ENCODE measurements around the gene ARID1A. TPM values are rescaled to one million over a fixed set of nuclear protein-coding genes. Genes with fewer than 3 reads are reported as not detected.
"Not testable (repeated sequence)": the region's sequence is repeated elsewhere in the genome, so short reads cannot be mapped to it uniquely, and the experiment has no call there.

Gene ARID1A
- total RNA-seq, 1 donor from 2014 or later, result 160 TPM

GRCh38 chr1:26791626-26792025, 95.8 kb downstream of the ARID1A start:
- Mint-ChIP-seq H3K27ac (no peak overlapping the region), H3K36me3 (peaks cover 8% of the 10 kb centered on the region), H3K27me3 (ENCODE audit: low read depth) (no peaks in the 10 kb centered on the region), H3K9me3 (no peaks in the 10 kb centered on the region), H3K4me1 (peaks cover 26% of the 10 kb centered on the region), H3K4me3 (no peak overlapping the region)
- TF ChIP-seq CTCF (IDR thresholded peaks at IDR 0.05; ENCODE audit: unreplicated experiment), result no peak
- DNase-seq (ENCODE audit: low spot score in 2 of 2, unreplicated experiment in 2 of 2), result no peak

- peaks cover 8% of the 10 kb centered on the region for H3K36me3 Mint-ChIP-seq
- no peaks in the 10 kb centered on the region for H3K27me3 Mint-ChIP-seq (ENCODE audit: low read depth)
- no peaks in the 10 kb centered on the region for H3K9me3 Mint-ChIP-seq
- no peak overlapping the region for H3K4me3 Mint-ChIP-seq
- no peak for DNase-seq (ENCODE audit: low spot score in 2 of 2, unreplicated experiment in 2 of 2)
- H3K4me1 Mint-ChIP-seq, result peaks cover 16% of the 10 kb centered on the region
- TF ChIP-seq CTCF (IDR thresholded peaks at IDR 0.05; ENCODE audit: unreplicated experiment), result no peak
- no peak overlapping the region for H3K27ac Mint-ChIP-seq
These were observed 97.1 kb downstream of the ARID1A start for GRCh38 chr1:26792924-26793323.

GRCh38 chr1:26794391-26794790, 98.6 kb downstream of the ARID1A start:
- no peak overlapping the region for H3K27ac Mint-ChIP-seq
- no peak overlapping the region for H3K4me3 Mint-ChIP-seq
- no peaks in the 10 kb centered on the region for H3K27me3 Mint-ChIP-seq (ENCODE audit: low read depth)
- no peak for DNase-seq (ENCODE audit: low spot score in 2 of 2, unreplicated experiment in 2 of 2)
- peaks cover 11% of the 10 kb centered on the region for H3K4me1 Mint-ChIP-seq
- TF ChIP-seq CTCF (IDR thresholded peaks at IDR 0.05; ENCODE audit: unreplicated experiment), result no peak
- H3K9me3 Mint-ChIP-seq, result no peaks in the 10 kb centered on the region
- peaks cover 8% of the 10 kb centered on the region for H3K36me3 Mint-ChIP-seq

- H3K4me1 Mint-ChIP-seq, result peaks cover 16% of the 10 kb centered on the region
- peaks cover 11% of the 10 kb centered on the region for H3K36me3 Mint-ChIP-seq
- no peak for DNase-seq (ENCODE audit: low spot score in 2 of 2, unreplicated experiment in 2 of 2)
- H3K4me3 Mint-ChIP-seq, result no peak overlapping the region
- H3K27ac Mint-ChIP-seq, result peak overlapping the region; percentile 62
- H3K9me3 Mint-ChIP-seq, result no peaks in the 10 kb centered on the region
- H3K27me3 Mint-ChIP-seq (ENCODE audit: low read depth), result no peaks in the 10 kb centered on the region
- no peak for TF ChIP-seq CTCF (IDR thresholded peaks at IDR 0.05; ENCODE audit: unreplicated experiment)
These were observed 101.8 kb downstream of the ARID1A start for GRCh38 chr1:26797627-26798026.

GRCh38 chr1:26799479-26800142, 103.8 kb downstream of the ARID1A start:
- Mint-ChIP-seq H3K9me3 (no peaks in the 10 kb centered on the region), H3K4me1 (peaks cover 16% of the 10 kb centered on the region), H3K27me3 (ENCODE audit: low read depth) (no peaks in the 10 kb centered on the region), H3K36me3 (peaks cover 6% of the 10 kb centered on the region), H3K27ac (peak overlapping the region; percentile 92), H3K4me3 (no peak overlapping the region)
- no peak for TF ChIP-seq CTCF (IDR thresholded peaks at IDR 0.05; ENCODE audit: unreplicated experiment)
- DNase-seq (ENCODE audit: low spot score in 2 of 2, unreplicated experiment in 2 of 2), result no peak

GRCh38 chr1:26803932-26804331, 108.1 kb downstream of the ARID1A start:
- not testable (repeated sequence) for H3K36me3 Mint-ChIP-seq, H3K4me3 Mint-ChIP-seq

More at GRCh38 chr1:26803932-26804331, 108.1 kb downstream of the ARID1A start:
- H3K4me1 Mint-ChIP-seq, result peaks cover 16% of the 10 kb centered on the region
- not testable (repeated sequence) for H3K27me3 Mint-ChIP-seq (ENCODE audit: low read depth); DNase-seq (ENCODE audit: low spot score in 2 of 2, unreplicated experiment in 2 of 2); H3K27ac Mint-ChIP-seq; H3K9me3 Mint-ChIP-seq

Measured in mesothelial cell of epicardium (in vitro differentiated cells).